GM18507 (cell line): ENCODE results near the gene MED12L.

Experiments used
- DNase-seq: peaks from one replicate; pipeline ENCODE4 v3.0.0; 2011; ENCODE audit warnings: low read depth; ENCODE audit not compliant: insufficient read length; ENCODE audit errors: extremely low spot score
- FAIRE-seq: peaks from 2 replicates; lab custom pipeline; 2011; peaks lifted over from hg19 to GRCh38; lab: Jason Lieb, UNC

MED12L gene

DNA sequence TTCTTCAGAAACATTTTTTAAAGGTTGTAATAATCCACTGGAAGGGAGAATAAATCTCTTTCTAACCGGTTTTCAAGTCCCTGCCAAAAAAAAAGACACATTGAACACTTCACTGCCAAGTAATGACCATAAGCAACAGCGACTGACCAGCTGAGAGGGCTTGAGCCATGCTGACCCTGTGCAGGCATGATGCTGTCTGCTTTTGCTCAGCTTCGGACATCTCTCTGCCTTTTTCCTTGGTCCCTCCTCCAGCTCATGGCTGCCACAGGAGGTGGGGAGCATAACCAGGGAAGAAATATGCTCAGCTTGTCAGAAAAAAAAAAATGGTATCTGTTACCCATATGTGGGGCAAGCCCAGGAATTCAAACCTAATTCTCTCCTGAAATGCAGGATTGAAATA, 373.9 kb downstream of the MED12L start:
- no peak for FAIRE-seq
- no peak for DNase-seq

DNA sequence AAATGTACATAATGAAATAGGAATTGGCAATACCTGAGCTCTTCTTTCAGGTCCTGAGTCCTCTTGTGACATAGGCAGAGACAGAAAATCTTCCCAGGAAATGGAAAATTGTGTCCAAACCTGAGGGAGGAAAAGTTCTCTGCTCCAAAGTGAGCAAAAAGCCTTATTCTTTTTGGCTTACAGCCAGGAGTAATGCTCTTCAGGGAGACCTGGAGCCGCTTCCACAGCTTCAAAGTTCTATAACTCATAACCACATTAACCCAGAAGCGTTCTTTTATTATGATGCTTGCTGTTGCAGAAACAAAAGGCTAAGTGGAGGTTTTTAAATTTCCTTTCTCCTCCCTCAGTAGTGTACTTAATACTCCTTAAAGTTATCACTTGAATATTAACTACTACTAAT, 374.8 kb downstream of the MED12L start:
- FAIRE-seq (no peak), DNase-seq (no peak)

DNA sequence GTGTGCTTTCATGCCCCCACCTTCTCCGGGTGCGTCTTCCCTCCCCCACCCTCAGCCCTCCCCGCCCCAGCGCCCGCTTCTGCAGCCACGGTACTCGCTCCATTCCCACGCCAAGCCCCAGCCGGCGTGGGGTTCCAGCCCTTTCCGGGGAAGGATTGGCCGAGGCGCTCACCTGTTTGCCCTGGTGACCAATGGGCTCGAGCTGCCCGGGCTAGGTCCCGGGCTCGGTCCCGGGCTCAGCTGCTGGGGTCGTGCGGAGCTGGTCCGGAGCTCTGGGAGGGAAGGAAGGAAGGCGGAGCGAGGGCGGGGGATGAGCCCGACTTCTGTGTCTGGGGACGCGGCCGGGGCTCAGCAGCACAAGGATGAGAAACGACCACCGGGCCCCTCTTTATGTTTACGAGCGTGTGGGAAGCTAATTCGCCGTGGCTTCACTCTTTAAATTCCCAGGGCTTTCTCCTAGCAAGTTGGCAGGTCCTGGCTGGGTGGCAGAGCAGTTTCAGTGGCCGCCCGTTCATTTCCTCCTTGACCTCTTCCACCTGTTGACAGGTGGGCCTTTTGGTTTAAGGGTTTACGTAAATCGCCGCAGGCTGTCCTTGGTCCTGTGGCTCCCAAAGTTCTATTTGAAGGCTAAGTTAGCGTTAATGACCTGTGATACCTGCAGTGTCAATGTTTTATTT, 375.4 kb downstream of the MED12L start, which contains the start of gene IGSF10:
Gene IGSF10 (minus strand): TSS at position 288 of the 677 bp plus-strand sequence. CDS start 2,352 bp downstream, outside the sequence.
- DNase-seq (no peak), FAIRE-seq (no peak)

DNA sequence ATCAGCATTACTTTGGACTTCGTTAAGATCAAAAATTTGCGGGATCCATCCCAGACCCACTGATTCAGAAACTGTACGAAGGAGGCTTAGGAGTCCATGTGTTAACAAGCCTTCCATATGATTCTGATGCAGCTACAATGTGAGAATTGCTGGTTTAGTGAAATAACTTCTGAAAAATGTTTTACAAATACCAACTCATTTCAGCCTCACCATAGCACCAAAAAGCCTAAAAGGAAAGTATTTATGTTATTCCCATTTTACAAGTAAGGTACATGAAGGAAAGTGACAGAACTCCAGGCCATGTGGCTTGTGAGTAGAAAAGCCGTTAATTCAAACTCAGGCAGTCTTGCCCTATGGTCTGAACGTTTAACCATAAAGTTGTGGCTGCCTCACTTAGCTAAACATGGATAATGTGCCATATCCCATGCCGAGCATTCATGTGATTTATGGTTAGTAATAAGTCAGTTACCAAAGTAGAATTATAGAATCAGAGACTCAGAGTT, 376.9 kb downstream of the MED12L start:
- DNase-seq (no peak), FAIRE-seq (no peak)

DNA sequence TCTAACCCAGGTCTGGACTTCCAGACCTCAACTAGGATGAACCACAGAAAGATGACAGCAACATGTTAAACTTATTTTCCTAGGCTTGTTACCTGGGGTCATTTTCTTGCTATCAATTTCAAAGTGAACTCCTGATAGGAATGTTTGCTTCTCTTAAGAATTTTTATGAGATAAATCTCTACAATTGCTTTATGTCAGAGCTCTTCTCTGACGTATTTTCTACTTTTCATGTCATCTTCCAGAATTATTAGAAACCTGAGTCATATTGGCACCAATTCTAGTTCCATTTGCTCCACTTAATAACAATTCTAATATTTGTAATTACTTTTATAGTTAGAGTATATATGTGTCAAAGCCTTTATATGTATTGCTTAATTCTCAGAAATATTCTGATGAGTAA, 377.5 kb downstream of the MED12L start:
- DNase-seq = no peak
- FAIRE-seq = no peak

DNA sequence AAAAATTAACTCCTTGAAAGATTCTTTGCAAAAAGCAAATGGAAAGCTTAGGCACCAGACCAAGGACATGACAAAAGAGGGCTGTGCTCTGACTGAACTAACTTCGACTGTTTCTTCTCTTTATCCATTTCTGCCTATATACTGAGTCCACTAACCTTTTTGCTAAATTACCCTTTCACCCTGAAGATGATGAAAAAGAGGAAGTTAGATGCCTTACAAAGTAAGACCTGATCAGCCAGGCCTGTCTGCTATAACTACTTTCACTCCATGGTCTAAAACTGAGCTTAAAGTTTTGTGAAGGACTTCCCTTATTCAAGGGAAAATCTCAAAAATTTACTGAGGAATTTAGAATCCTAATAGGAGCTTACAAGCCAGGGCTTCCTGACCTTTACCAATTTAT, 381.6 kb downstream of the MED12L start:
- DNase-seq = no peak
- no peak for FAIRE-seq

DNA sequence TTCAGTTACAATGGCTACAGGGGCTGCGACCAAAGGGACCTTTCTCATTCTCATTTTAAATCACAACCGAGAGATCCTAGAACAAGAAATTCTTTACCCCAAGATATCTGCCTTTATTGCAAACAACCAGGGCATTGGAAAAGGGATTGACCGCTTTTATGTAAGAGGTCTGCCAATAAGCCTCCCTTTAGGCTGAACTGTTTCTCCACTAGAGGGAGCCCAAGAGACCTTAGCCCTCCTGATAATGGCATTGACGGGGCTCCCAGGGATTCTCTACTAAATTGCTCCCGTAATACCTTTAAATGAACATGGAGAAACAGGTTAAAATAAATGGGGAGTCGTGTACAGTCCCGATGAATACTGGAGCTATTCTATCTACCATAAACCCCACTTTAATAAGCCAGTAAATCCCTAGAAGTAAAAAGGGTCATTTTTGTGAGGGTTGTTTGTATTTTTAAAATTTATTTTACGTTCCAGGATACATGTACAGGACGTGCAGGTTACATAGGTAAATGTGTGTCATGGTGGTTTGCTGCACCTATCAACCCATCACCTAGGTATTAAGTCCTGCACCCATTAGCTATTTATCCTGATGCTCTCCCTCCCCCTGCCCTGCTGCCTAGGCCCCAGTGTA, 382.9 kb downstream of the MED12L start:
- no peak for DNase-seq
- FAIRE-seq = peak; percentile 65

DNA sequence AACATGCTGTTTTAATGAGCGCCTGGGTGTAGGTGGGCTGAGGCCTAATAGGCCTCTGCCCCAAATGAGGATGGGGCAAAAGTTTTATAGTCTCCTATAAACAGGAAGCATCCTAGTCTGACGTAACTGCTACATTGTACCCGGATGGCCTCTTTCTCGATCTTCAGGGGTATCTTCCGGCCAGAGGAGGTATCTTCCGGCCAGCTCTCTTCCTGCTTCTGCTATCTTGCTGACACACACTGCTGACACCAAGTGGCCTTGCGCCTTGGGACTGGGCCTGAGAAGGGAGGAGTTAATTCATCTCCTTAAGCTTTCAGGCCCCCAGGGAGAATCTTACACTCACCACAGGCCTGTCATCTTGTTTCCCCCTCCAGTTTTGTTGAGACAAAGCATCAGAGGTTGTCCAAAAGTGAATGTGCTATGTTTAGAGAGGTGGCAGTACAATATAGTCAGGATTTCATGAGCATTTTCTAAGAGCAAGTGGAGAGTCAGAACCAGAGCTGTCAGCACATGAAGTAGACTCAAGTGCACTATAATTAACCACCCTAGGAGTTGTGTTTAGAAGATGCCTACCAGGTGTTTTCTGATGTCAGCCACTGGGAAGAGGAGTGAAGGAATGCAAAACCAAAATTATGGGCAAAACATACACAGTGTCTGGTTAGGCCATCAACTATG, 391.0 kb downstream of the MED12L start:
- DNase-seq = no peak
- FAIRE-seq = no peak

DNA sequence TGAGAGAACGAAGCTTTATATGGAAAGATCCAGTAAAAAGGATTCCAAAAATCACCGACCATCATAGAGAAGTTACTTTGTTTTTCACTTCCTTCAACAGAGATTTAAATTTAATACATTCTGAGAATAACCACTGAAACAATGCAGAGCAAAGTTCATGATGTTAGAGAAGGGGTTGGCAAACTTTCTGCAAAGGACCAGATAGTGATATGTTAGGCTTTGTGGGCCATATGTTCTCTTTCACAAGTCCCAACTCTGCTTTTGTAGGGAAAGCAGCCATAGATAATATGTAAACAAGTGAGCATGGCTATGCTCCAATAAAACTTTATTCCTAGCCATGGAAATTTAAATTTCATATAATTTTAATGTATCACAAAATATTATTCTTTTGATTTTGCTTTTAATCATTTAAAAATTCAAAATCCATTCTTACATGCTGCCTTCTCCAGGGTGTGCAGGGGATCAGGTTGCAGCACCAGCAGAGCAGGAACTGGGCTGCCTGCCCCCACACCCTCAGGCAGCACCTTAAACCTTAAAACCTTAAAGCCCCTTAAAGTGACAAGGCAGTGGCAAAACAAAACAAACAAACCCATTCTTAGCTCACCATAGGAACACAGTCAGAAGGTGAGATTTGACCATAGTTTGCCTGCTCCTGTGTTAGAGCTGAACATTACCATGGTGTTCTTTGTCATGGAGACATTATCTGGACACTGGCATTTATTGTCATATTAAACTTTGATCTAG, 392.3 kb downstream of the MED12L start:
- no peak for FAIRE-seq
- DNase-seq = no peak

DNA sequence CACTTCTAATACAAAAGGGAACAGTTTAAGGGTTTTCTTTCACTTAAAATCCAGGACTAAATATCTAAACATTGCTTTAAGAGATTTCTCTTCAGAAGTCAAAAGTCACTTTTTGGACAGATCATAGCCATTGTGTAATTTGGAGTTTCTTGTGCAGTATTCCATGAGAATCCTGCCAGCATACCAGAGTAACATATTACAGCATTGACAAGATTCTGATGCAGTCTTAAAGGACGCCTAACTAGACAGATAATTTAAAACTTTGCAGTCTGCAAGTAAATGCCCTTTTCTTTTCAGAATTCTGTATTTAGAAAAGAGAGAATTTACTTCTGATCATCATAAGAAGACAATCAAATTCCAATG, 392.9 kb downstream of the MED12L start:
- FAIRE-seq = no peak
- DNase-seq = no peak

DNA sequence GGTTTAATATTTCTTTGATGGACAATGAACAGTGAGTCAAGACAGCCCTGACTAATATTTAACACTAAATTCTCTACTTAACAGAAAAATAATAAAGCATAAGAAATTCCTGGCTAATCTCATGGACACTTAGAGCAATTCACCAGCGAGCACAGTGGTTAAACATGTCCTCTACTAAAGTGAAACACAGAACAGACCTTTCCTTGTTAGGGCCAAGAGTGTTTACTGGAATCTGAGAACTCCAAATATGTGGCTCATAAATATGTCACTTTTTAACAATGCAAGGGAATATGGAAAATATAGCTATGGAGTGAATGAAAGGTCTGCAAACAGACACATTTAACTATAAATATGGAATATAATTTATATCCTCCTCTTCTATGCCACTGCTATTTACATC, 394.0 kb downstream of the MED12L start:
- no peak for FAIRE-seq

DNA sequence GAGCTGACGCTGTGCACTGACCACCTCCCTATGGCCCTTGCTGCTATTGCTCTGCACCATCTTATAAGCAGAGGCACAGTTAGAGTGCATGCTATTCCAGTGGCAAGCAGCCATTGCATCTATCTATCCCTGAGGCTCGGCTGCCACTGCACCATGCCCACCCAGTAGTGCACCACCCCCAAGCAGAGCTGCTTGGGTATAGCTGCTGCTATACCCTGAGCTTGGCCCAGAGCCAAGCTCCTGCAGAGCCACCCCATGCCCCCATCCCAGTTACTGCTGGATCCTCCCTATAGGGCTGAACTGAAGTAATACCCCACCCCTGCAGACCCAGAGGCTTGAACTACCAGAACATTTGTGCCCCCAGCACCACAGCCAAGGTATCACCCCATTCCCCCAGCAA, 395.0 kb downstream of the MED12L start:
- FAIRE-seq = no peak
- no peak for DNase-seq

More for the DNA sequence above, 394.0 kb downstream of the MED12L start:
- DNase-seq = no peak

DNA sequence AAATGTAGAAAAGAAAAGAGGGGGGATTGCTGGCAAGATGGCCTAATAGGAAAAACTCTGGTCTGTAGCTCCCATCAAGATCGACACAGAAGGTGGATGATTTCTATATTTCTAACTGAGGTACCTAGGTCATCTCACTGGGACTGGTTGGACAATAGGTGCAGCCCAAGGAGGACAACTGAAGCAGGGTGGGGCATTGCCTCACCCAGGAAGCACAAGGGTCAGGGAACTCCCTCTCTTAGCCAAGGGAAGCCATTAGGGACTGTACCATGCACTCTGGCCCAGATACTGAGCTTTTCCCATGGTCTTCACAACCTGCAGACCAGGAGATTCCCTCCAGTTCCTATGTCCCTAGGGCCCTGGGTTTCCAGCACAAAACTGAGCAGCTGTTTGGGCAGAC, 398.0 kb downstream of the MED12L start:
- no peak for DNase-seq
- FAIRE-seq = no peak

DNA sequence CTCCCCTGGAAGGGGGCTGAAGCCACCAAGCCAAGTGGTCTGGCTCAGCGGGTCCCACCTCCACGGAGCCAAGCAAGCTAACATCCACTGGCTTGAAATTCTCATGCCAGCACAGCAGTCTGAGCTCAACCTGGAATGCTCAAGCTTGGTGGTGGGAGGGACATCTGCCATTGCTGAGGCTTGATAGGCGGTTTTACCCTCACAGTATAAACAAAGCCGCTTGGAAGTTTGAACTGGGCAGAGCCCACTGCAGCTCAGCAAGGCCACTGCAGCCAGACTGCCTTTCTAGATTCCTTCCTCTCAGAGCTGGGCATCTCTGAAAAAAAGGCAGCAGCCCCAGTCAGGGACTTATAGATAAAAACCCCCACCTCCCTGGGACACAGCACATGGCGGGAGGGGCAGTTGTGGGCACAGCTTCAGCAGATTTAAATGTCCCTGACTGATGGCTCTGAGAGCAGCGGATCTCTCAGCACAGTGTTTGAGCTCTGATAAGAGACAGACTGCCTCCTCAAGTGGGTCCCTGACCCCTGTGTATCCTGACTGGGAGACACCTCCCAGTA, 398.6 kb downstream of the MED12L start:
- FAIRE-seq = no peak
- no peak for DNase-seq
